PC-9 (cell line): ENCODE results near the gene IL1RN. TPM values are rescaled to one million over a fixed set of nuclear protein-coding genes. Genes with fewer than 3 reads are reported as not detected.

ENCODE experiments used
- BruUV-seq: library from RNA; stranded (reverse); fragments of 400-500 nt; replicated peaks from 2 replicates; lab custom pipeline; 2021; lab: Mats Ljungman, UMichigan
- CTCF ChIA-PET: fragments of 300-600 bp; sonication (Branson Sonifier 250); formaldehyde crosslinking; loops from one replicate; lab custom pipeline; 2022; ENCODE audit warnings: antibody characterized with exemption; lab: Charles Lee
- POLR2A ChIA-PET: fragments of 300-600 bp; sonication (Branson Sonifier 250); formaldehyde crosslinking; loops from one replicate; lab custom pipeline; 2022; ENCODE audit warnings: antibody characterized with exemption; ENCODE audit not compliant: unreplicated experiment; lab: Charles Lee
- DNase-seq, 2 experiments: peaks; one replicate each; pipeline versions ENCODE4 v3.0.0 to v3.0.0-alpha.2; 2015 to 2022; ENCODE audit warnings: mixed read lengths in 1 of 2
- H2AFZ ChIP-seq: fragments of 200-600 bp; sonication (generic); 2 replicates; pipeline ENCODE4 v1.8.1; 2017; ENCODE audit warnings: antibody characterized with exemption
- H3F3A ChIP-seq: fragments of 200-600 bp; sonication (generic); 2 replicates; pipeline ENCODE4 v1.8.1; 2017; ENCODE audit warnings: antibody characterized with exemption, mild to moderate bottlenecking, low read depth; ENCODE audit not compliant: insufficient read depth
- H3K27ac ChIP-seq: fragments of 200-600 bp; sonication (generic); 2 replicates; pipeline ENCODE4 v1.6.1; 2016; ENCODE audit warnings: mixed run types
- H3K27me3 ChIP-seq: fragments of 200-600 bp; sonication (generic); 2 replicates; pipeline ENCODE4 v1.6.1; 2016; ENCODE audit warnings: low read depth, mixed run types; ENCODE audit not compliant: insufficient read depth
- H3K36me3 ChIP-seq: fragments of 200-600 bp; sonication (generic); 2 replicates; pipeline ENCODE4 v1.6.1; 2016; ENCODE audit warnings: low read depth, mixed run types
- H3K4me1 ChIP-seq: fragments of 200-600 bp; sonication (generic); replicated peaks from 2 replicates; pipeline ENCODE4 v1.6.1; 2016; ENCODE audit warnings: mixed run types; ENCODE audit not compliant: insufficient read depth
- H3K4me2 ChIP-seq: fragments of 200-600 bp; sonication (generic); 2 replicates; pipeline ENCODE4 v1.6.1; 2017; ENCODE audit warnings: mixed run types
- H3K4me3 ChIP-seq: fragments of 200-600 bp; sonication (generic); 2 replicates; pipeline ENCODE4 v1.6.1; 2016; ENCODE audit warnings: mixed run types
- H3K79me2 ChIP-seq: fragments of 200-600 bp; sonication (generic); 2 replicates; pipeline ENCODE4 v1.6.1; 2017; ENCODE audit warnings: low read depth, mixed run types
- H3K9me2 ChIP-seq: fragments of 200-600 bp; sonication (generic); 2 replicates; pipeline ENCODE4 v1.8.1; 2017; ENCODE audit warnings: mild to moderate bottlenecking; ENCODE audit not compliant: insufficient read depth
- H3K9me3 ChIP-seq: fragments of 200-600 bp; sonication (generic); 2 replicates; pipeline ENCODE4 v1.8.1; 2016; ENCODE audit warnings: low read depth; ENCODE audit not compliant: insufficient read depth
- H4K20me1 ChIP-seq: fragments of 200-600 bp; sonication (generic); 2 replicates; pipeline ENCODE4 v1.8.1; 2017; ENCODE audit not compliant: insufficient read depth
- CTCF ChIP-seq: fragments of 200-600 bp; sonication (generic); conservative IDR thresholded peaks from 2 replicates; pipeline ENCODE4 v1.6.1; 2017; ENCODE audit warnings: mixed run types, antibody characterized with exemption, mild to moderate bottlenecking, moderate library complexity
- EZH2 ChIP-seq: fragments of 200-600 bp; sonication (generic); IDR thresholded peaks from 2 replicates; pipeline ENCODE4 v1.8.0; 2017; ENCODE audit warnings: antibody characterized with exemption, low read depth
- intact Hi-C: fragments of 100-400 bp; cut with micrococcal nuclease; formaldehyde crosslinking; loops from one replicate; pipeline ENCODE4 v1.10.0; 2022; ENCODE audit not compliant: unreplicated experiment
- total RNA-seq: library from RNA; stranded (reverse); gene quantifications from 2 replicates; pipeline ENCODE4 v1.2.3, GENCODE V29; 2021

IL1RN gene
- total RNA-seq, 1 experiment from 2014 or later = 8.4 TPM

- POLR2A ChIA-PET = interaction anchor here (0.5 to 0.6 kb wide), 2 partner anchors 40 to 115 kb away, joined by 3 read pairs; no protein-coding TSS in a partner anchor
- Histone ChIP-seq H3K36me3 (no peaks in the 10 kb centered on the region), H4K20me1 (no peaks in the 10 kb centered on the region), H3K9me2 (no peaks in the 10 kb centered on the region), H3K27ac (peak overlapping the region; percentile 56), H3F3A (peaks cover 24% of the 10 kb centered on the region; the same call in 1 of the 2 replicates), H3K79me2 (peaks cover 39% of the 10 kb centered on the region), H3K27me3 (no peaks in the 10 kb centered on the region), H3K4me2 (peak overlapping the region; percentile 97), H3K4me3 (peak overlapping the region; percentile 87), H2AFZ (peak overlapping the region; percentile 92), H3K9me3 (no peaks in the 10 kb centered on the region), H3K4me1 (peaks cover 29% of the 10 kb centered on the region)
- peak in 1 of 2 experiments; percentile 73 for DNase-seq
- CTCF ChIA-PET = interaction anchor here (0.5 to 1.4 kb wide), 3 partner anchors 15 to 40 kb away, joined by 3 to 8 read pairs (median 5); no protein-coding TSS in a partner anchor
- intact Hi-C loops = no loop called here
- TSS peak; percentile 55 for BruUV-seq
- TF ChIP-seq CTCF = no peak
Observed at GRCh38 chr2:113157897-113158753, 30.7 kb downstream of the IL1RN start.

DNA sequence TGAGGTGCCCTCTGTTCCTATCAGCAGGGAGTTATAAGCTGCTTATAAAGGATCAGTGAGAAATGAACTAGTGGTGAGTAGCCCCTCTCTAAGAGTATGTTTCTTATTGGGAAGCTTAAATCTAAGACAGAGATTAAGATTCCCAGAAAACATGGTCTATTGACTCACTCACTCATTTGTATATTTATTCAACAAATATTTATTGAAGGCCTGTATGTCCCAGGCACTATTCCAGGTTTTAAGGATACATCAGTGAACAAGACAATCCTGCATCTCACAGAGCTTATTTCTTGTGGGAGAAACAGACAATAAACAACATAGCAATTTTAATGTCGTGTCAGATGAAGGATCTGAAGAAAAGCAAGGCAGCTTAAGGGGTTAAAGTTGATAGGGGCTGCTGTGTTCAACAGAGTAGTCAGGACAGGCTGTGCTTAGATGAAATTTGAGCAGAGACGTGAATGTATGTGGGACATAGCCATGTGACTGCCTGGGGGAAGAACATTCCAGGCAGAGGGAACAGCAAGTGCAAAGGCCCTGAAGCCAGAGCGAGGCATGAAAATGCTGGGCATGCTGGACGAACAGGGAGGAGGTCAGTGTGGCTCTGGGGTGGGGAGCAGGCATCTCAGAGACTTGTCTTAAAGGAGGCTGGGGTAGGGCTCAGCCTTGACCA lies 31.6 kb downstream of the IL1RN start:
- Histone ChIP-seq H2AFZ (no peak overlapping the region), H3K9me3 (no peaks in the 10 kb centered on the region), H3K4me1 (peaks cover 29% of the 10 kb centered on the region), H3K4me2 (peak overlapping the region; percentile 97), H3K27ac (0 out of 2 replicates have a peak overlapping the region, but pooled peaks have one; percentile 56), H4K20me1 (no peaks in the 10 kb centered on the region), H3F3A (peaks cover 24% of the 10 kb centered on the region; the same call in 1 of the 2 replicates), H3K36me3 (no peaks in the 10 kb centered on the region), H3K9me2 (no peaks in the 10 kb centered on the region), H3K4me3 (peak overlapping the region; percentile 87), H3K27me3 (no peaks in the 10 kb centered on the region), H3K79me2 (peaks cover 42% of the 10 kb centered on the region)
- DNase-seq = no peak
- no peak for TF ChIP-seq CTCF
- no peak for TF ChIP-seq EZH2
- ChIA-PET CTCF (interaction anchor here (1.4 kb wide), 1 partner anchor 40 kb away, joined by 8 read pairs; no protein-coding TSS in a partner anchor), POLR2A (no interaction called here)
- intact Hi-C loops = no loop called here
- BruUV-seq = no TSS peak

DNA sequence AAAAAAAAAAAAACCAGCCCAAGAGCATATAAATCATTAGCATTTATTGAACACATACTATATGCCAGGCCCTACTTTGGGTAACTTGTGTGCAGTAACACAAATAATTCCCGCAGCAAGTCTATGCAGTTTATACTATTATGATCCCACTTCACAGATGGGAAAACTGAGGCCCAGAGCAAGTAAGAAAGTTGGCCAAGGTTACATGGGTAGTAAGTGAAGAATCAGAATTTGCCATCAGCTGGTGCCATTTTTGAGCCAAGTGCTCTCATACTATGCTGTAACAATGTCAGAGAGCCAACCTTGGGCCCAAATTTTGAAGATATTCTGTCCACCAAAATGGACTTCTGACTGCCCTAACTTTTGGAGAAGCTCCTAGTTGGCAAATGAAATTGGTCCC lies 32.9 kb downstream of the IL1RN start:
- H3K4me2 ChIP-seq = no peak overlapping the region

More for the DNA sequence above, 32.9 kb downstream of the IL1RN start:
- CTCF ChIA-PET = interaction anchor here (0.6 kb wide), 1 partner anchor 18 kb away, joined by 5 read pairs; no protein-coding TSS in a partner anchor
- no peaks in the 10 kb centered on the region for H3K9me3 ChIP-seq
- peaks cover 24% of the 10 kb centered on the region; the same call in 1 of the 2 replicates for H3F3A ChIP-seq
- TF ChIP-seq EZH2 (no peak), CTCF (no peak)
- H3K4me3 ChIP-seq = no peak overlapping the region
- H3K36me3 ChIP-seq = no peaks in the 10 kb centered on the region
- H3K27ac ChIP-seq = no peak overlapping the region
- no peaks in the 10 kb centered on the region for H3K27me3 ChIP-seq
- no peak for DNase-seq
- no peak overlapping the region for H2AFZ ChIP-seq
- peaks cover 29% of the 10 kb centered on the region for H3K4me1 ChIP-seq
- POLR2A ChIA-PET = no interaction called here
- no peaks in the 10 kb centered on the region for H3K9me2 ChIP-seq
- intact Hi-C loops = no loop called here
- H3K79me2 ChIP-seq = peaks cover 50% of the 10 kb centered on the region
- BruUV-seq = no TSS peak
- no peaks in the 10 kb centered on the region for H4K20me1 ChIP-seq
